Endothelial cell of umbilical vein (primary cell): ENCODE results near the gene IFNA2. TPM values are rescaled to one million over a fixed set of nuclear protein-coding genes. Genes with fewer than 3 reads are reported as not detected.
"Not testable (repeated sequence)": the region's sequence is repeated elsewhere in the genome, so short reads cannot be mapped to it uniquely, and the experiment has no call there.

Source experiments
- BruUV-seq: library from RNA; stranded (reverse); fragments of 400-500 nt; replicated peaks from 2 replicates; lab custom pipeline; 2021; lab: Mats Ljungman, UMichigan
- CTCF ChIA-PET: fragments of 300-600, 350-600 bp; sonication (Branson Sonifier 250); formaldehyde crosslinking; loops from one replicate; lab custom pipeline; 2021; ENCODE audit warnings: antibody characterized with exemption, inconsistent platforms; lab: Charles Lee
- POLR2A ChIA-PET: fragments of 300-600, 350-600 bp; sonication (Branson Sonifier 250); formaldehyde crosslinking; loops from one replicate; lab custom pipeline; 2021; ENCODE audit warnings: antibody characterized with exemption, inconsistent platforms; lab: Charles Lee
- DNase-seq: peaks from one replicate; pipeline ENCODE4 v3.0.0-alpha.2; 2011; ENCODE audit warnings: low read depth, low spot score
- FAIRE-seq: peaks from 2 replicates; lab custom pipeline; 2011; peaks lifted over from hg19 to GRCh38; lab: Jason Lieb, UNC
- H2AFZ ChIP-seq: 2 replicates; pipeline ENCODE4 v1.6.0; 2012; ENCODE audit warnings: low read depth, low read length, control low read depth, inconsistent platforms
- H3K27ac ChIP-seq: 2 replicates; pipeline ENCODE4 v1.5.1; 2011; ENCODE audit warnings: low read depth, mild to moderate bottlenecking, control low read depth, low read length, moderate library complexity; ENCODE audit not compliant: insufficient read depth
- H3K27me3 ChIP-seq, 2 experiments: 2 replicates each; pipeline versions ENCODE4 v1.6.0 to v1.6.1; 2011; ENCODE audit warnings: low read length in 2 of 2, mixed read lengths in 1 of 2; ENCODE audit not compliant: control insufficient read depth in 2 of 2, insufficient read depth in 2 of 2
- H3K36me3 ChIP-seq, 2 experiments: 2 replicates in 1 of 2; 3 replicates in 1 of 2; pipeline ENCODE4 v1.5.1; 2011; ENCODE audit warnings: low read length in 2 of 2, mild to moderate bottlenecking in 1 of 2, moderate library complexity in 1 of 2; ENCODE audit not compliant: control insufficient read depth in 2 of 2, insufficient read depth in 2 of 2; ENCODE audit errors: extremely low read depth in 1 of 2
- H3K4me1 ChIP-seq: 3 replicates; pipeline ENCODE4 v1.5.1; 2011; ENCODE audit warnings: mild to moderate bottlenecking, low read length; ENCODE audit not compliant: control insufficient read depth, insufficient read depth; ENCODE audit errors: extremely low read depth
- H3K4me2 ChIP-seq: 2 replicates; pipeline ENCODE4 v1.6.1; 2011; ENCODE audit warnings: low read length, control low read depth, mixed read lengths; ENCODE audit not compliant: insufficient read depth
- H3K4me3 ChIP-seq, 3 experiments: fragments of 200-600 bp in 1 of 3; sonication (generic), shearing (Covaris generic) in 1 of 3; replicated peaks in 1 of 3; 2 replicates each; pipeline ENCODE4 v1.5.1; 2011 to 2016; ENCODE audit warnings: control low read depth in 3 of 3, low read length in 3 of 3, mild to moderate bottlenecking in 2 of 3, inconsistent platforms in 1 of 3, low read depth in 1 of 3, moderate library complexity in 1 of 3; ENCODE audit not compliant: insufficient read depth in 1 of 3
- H3K79me2 ChIP-seq: 2 replicates; pipeline ENCODE4 v1.6.0; 2012; ENCODE audit warnings: low read length, inconsistent platforms; ENCODE audit not compliant: control insufficient read depth, insufficient read depth
- H3K9ac ChIP-seq: replicated peaks from 2 replicates; pipeline ENCODE3; 2011; ENCODE audit warnings: low read length, control low read depth; ENCODE audit not compliant: insufficient read depth; ENCODE audit errors: extremely low read depth
- H3K9me1 ChIP-seq: replicated peaks from 3 replicates; pipeline ENCODE4 v1.6.0; 2011; ENCODE audit warnings: mild to moderate bottlenecking, low read length; ENCODE audit not compliant: control insufficient read depth, insufficient read depth; ENCODE audit errors: extremely low read depth
- H3K9me3 ChIP-seq: replicated peaks from 2 replicates; pipeline ENCODE4 v1.5.1; 2012; ENCODE audit warnings: low read length, inconsistent platforms; ENCODE audit not compliant: control insufficient read depth, insufficient read depth
- H4K20me1 ChIP-seq: replicated peaks from 2 replicates; pipeline ENCODE3; 2011; ENCODE audit warnings: mild to moderate bottlenecking, low read length; ENCODE audit not compliant: control insufficient read depth, insufficient read depth; ENCODE audit errors: extremely low read depth
- EZH2 ChIP-seq: IDR thresholded peaks from 2 replicates; pipeline ENCODE4 v1.6.1; 2012; ENCODE audit warnings: borderline replicate concordance, low read depth, mild to moderate bottlenecking, moderate library complexity, low read length, inconsistent platforms; ENCODE audit not compliant: severe bottlenecking
- MYC ChIP-seq: IDR thresholded peaks from one replicate; pipeline ENCODE4 v1.6.1; 2011; ENCODE audit warnings: mild to moderate bottlenecking, low read depth, low read length
- POLR2AphosphoS5 ChIP-seq: IDR thresholded peaks from 2 replicates; pipeline ENCODE4 v1.6.1; 2012; ENCODE audit warnings: low read depth, mild to moderate bottlenecking, control low read depth, low read length, moderate library complexity; ENCODE audit not compliant: insufficient read depth
- dilution Hi-C: fragments of 300-500 bp; cut with MboI; formaldehyde crosslinking; loops from one replicate; pipeline ENCODE4 v1.15.0; 2019; ENCODE audit warnings: low sequenced_read_pairs; ENCODE audit not compliant: extremely low pct_ligation_motif_present
- intact Hi-C: fragments of 100-400 bp; cut with micrococcal nuclease; formaldehyde crosslinking; loops from one replicate; pipeline ENCODE4 v1.10.0; 2022
- polyA plus RNA-seq, 4 experiments: library from polyadenylated mRNA; depleted of rRNA in 3 of 4; stranded (reverse) in 3 of 4; unstranded in 1 of 4; fragments of >200 nt; gene quantifications; 2 replicates each; pipeline versions ENCODE4 v1.2.1 to v1.2.3, GENCODE V29; 2011 to 2012; ENCODE audit warnings: missing spikeins in 1 of 4
- total RNA-seq: library from RNA; stranded (reverse); gene quantifications from 2 replicates; pipeline ENCODE4 v1.2.3, GENCODE V29; 2021

Gene IFNA2
- total and polyA plus RNA-seq, 2 donors (not counting 3 experiments of a cell fraction or from before 2014, with no cell fraction given), result not detected

DNA sequence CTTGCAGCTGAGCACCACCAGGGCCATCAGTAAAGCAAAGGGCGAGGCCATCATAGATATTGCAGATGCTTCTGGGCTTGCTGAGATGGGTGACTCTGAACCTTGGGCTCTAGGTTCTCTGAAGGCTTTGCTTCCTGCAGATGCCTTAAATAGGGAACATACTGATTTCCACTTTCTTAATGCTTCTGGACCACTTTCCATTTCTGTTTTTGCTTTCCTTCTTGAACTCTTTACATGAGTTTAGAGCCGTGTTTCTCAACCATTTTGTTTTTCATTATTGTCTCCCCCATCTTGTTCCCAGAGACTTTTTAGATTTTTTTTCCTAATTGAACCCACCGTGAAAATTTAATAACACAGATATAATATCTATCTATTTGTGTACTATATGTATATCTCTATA is 17.2 kb downstream of the IFNA2 start, which contains the start of gene IFNA13:
TSS of gene IFNA13 (minus strand) at position 101 of the 400 bp plus-strand sequence. CDS start at position 54, 47 bp downstream.
- ChIA-PET CTCF (interaction anchor here (1.1 kb wide), 1 partner anchor 28 kb away, joined by 3 read pairs; no protein-coding TSS in a partner anchor), POLR2A (no interaction called here)
- H3K4me2 ChIP-seq, result no peak within 1 kb of the TSS
- no TSS peak for BruUV-seq
- no peak for FAIRE-seq
- H2AFZ ChIP-seq, result no peak within 1 kb of the TSS
- no peaks in the 10 kb centered on the region for H3K9me1 ChIP-seq
- H4K20me1 ChIP-seq, result no peaks in the 10 kb centered on the region
- H3K9ac ChIP-seq, result no peak within 1 kb of the TSS
- dilution Hi-C loops, result no loop called here
- intact Hi-C loops, result no loop called here
- H3K36me3 ChIP-seq, result no peaks in the 10 kb centered on the region
- TF ChIP-seq EZH2 (no peak), POLR2AphosphoS5 (no peak), MYC (no peak)
- no peak for DNase-seq
- no peaks in the 10 kb centered on the region for H3K4me1 ChIP-seq
- H3K27me3 ChIP-seq, result peaks cover 1 to 28% of the 10 kb centered on the region in 2 experiments
- H3K27ac ChIP-seq, result no peak within 1 kb of the TSS
- H3K9me3 ChIP-seq, result no peaks in the 10 kb centered on the region
- no peak within 1 kb of the TSS for H3K4me3 ChIP-seq
- no peaks in the 10 kb centered on the region for H3K79me2 ChIP-seq

DNA sequence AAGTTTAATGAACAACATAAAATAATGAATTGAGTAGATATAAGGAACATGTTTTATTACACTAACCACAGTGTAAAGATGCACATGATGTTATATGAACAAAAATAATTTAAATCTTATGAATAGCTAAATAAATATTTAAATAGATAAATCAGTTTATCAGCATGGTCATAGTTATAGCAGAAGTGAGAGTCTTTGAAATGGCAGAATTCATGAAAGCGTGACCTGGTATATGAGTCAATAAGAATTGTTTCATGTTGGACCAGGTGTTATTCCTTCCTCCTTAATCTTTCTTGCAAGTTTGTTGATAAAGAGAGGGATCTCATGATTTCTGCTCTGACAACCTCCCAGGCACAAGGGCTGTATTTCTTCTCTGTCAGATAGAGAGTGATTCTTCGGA is 18.0 kb downstream of the IFNA2 start:
- H3K79me2 ChIP-seq, POLR2A ChIA-PET: not testable (repeated sequence)

More for the DNA sequence above, 18.0 kb downstream of the IFNA2 start:
- dilution Hi-C loops, H3K9me1 ChIP-seq, H3K36me3 ChIP-seq, H3K4me2 ChIP-seq, CTCF ChIA-PET, H3K9me3 ChIP-seq, H3K4me1 ChIP-seq, DNase-seq, BruUV-seq, H4K20me1 ChIP-seq, H2AFZ ChIP-seq, H3K9ac ChIP-seq, H3K4me3 ChIP-seq, FAIRE-seq, H3K27ac ChIP-seq, intact Hi-C loops: not testable (repeated sequence)
- peaks cover 3 to 28% of the 10 kb centered on the region in 2 experiments for H3K27me3 ChIP-seq
